TTC549 (cell line): ENCODE data around the gene MAPK1.
"Not testable (repeated sequence)": the region's sequence is repeated elsewhere in the genome, so short reads cannot be mapped to it uniquely, and the experiment has no call there.

Experiments used
- FAIRE-seq: peaks from 2 replicates; lab custom pipeline; 2012; peaks lifted over from hg19 to GRCh38; lab: Jason Lieb, UNC

The MAPK1 gene

DNA sequence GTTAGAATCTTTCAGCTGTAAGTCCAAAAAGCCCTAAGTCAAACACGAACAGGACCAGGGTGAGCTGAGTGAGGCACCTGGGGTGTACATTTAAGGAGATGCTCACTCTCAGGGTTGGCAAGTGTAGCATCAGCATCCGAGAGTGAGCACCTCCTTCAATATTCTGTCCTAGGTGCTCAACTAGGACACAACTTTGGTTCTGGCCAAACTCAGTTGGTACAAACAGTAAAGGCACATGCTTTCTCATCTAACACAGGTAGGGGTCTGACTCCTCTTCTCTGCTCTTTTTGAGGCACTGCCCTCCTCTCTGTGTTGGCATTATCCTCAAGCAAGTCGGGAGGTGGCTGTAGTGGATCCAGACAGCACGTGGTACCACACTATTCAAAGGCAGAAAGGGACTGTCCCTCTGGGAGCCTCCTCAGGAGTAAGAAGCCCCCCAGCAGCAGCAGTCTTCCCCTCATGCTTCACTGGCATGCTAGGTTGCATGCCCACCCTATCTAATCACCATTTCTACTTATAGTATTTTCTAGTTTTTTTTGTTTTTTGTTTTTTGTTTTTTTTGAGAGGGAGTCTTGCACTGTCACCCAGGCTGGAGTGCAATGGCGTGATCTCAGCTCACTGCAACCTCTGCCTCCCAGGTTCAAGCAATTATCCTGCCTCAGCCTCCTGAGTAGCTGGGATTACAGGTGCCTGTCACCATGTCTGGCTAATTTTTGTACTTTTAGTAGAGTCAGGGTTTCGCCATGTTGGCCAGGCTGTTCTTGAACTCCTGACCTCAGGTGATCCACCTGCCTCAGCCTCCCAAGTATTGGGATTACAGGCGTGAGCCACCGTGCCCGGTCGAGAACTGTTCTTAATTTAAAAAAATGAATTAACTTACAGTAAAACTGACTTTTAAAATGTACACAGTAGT is 14.7 kb upstream of the MAPK1 start:
- no peak for FAIRE-seq

GRCh38 chr22:21876486-21877176 is 9.2 kb upstream of the MAPK1 start:
- no peak for FAIRE-seq

DNA sequence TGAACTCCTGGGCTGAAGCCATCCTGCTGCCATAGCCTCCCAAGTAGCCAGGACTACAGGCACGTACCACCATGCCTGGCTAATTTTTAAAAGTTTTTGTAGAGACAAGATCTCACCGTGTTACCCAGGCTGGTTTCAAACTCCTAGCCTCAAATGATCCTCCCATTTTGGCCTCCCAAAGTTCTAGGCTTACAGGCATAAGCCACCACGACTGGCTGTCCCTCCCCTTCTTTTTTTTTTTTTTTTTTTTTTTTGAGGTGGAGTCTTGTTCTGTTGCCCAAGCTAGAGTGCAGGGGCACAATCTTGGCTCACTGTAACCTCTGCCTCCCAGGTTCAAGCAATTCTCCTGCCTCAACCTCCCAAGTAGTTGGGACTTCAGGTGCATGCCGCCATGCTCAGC is 7.5 kb upstream of the MAPK1 start:
- FAIRE-seq, result not testable (repeated sequence)

DNA sequence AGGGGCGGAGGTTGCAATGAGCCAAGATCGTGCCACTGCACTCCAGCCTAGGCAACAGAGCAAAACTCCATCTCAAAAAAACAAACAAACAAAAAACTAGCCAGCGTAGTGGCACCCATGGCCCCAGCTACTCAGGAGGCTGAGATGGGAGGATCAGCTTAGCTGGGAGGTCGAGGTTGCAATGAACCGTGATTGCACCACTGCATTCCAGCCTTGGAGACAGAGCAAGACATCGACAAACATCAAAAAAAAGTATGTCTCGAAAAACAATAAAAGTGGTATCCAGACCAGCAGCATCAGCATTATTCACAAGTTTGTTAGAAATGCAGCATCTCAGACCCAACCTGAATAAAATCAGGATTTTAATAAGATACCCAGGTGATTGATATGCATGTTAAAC is 6.2 kb upstream of the MAPK1 start:
- no peak for FAIRE-seq

DNA sequence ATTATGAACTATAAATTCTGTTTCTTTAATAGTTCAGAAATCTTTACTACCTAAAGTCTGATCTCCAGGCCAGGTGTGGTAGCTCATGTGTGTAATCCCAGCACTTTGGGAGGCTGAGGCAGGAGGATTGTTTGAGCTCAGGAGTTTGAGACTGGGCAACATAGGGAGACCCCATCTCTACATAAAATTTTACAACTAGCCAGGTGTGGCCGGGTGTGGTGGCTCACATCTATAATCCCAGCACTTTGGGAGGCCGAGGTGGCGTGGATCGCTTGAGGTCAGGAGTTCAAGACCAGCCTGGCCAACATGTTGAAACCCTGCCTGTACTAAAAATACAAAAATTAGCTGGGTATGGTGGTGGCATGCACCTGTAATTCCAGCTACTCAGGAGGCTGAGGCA is 5.3 kb upstream of the MAPK1 start:
- FAIRE-seq, result not testable (repeated sequence)

DNA sequence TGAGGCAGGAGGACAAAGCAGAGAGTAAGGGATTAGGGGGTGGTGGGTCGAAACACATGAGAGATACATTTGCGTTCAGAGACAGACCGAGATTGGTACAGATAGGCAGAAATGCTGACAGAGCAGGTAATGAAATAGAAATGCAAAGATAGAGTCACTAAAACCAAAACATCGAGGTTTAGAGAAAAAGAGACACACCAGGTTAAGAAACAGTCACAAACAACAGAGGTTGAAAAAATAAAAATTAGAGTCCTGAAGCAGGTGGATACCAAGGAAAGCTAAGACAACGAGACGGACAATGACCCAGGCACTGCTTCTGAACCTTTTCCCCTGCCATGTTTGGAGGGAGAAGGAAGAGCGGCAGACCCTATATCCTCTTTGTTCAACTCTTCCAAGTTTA is 1.2 kb upstream of the MAPK1 start:
- no peak for FAIRE-seq

- no peak for FAIRE-seq
Measured at GRCh38 chr22:21866833-21867527, 465 bp downstream of the MAPK1 start.

DNA sequence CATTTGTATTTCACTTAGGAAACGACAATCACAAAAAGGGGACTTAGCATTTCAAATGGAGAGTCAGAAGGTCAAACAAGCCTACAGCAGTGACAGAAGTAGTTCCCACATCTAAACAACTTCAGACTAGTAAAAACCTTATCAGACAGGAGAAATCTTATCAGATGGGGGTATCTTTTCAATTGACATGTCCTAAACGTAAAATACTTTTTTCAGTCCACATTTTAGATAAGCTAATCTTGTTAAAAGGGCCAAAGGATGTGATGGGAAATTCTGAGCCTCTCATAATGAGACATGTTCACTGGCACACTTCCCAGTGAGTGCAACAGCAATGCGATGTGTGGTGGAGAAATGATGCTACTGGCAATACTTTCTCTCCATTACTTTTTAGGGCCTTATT is 2.4 kb downstream of the MAPK1 start:
- no peak for FAIRE-seq

DNA sequence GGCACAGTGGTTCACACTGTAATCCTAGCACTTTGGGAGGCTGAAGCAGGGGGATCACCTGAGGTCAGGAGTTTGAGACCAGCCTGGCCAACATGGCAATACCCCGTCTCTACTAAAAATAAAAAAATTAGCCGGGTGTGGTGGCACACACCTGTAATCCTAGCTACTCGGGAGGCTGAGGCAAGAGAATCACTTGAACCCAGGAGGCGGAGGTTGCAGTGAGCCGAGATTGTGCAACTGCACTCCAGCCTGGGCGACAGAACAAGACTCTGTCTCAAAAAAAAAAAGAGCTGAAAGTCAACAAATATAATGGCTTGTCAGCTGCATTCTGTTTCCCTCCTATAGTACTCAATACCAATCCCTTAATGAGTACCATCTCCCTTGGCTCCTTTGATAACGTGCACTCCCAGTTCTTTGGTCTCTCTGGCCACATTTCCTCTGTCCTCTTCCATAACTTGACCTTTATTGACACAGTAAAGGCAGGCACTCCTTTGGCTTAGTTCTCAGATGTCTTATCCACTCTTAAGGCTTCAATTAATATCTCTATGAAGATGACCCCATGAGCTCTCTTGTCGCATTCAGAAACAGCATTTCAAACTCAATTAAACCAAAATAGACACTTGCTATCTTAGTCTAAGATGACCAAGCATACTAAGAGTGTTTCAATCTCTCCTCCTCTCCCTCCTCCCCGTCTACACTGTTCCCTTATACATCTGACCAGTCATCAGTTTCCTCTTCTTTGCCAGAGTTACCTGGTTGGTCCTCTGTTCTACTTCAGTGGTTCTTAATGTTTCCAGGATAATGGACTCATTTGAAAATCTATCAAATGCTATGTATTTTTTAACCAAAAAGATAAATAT is 4.8 kb downstream of the MAPK1 start:
- no peak for FAIRE-seq

DNA sequence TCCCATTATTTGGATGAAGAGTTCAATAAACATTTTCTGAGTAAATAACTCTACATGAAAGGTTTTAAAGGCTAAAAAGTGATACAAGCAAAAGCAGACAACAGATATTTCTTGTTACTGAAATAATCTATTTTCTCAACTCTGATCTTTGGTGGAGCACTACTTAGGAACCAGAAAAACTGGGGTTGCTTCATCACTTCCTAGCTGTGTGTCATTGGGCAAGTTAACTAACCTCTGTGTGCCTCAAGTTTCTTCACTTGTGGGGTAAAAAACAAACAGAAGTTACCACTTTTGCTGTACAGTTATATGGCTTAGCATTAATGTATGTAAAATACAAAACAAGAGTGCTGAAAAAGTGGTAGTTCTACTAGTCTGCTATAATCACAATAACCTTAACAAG is 5.6 kb downstream of the MAPK1 start:
- no peak for FAIRE-seq

- no peak for FAIRE-seq
Measured at GRCh38 chr22:21861264-21861848, 6.1 kb downstream of the MAPK1 start.

- no peak for FAIRE-seq
Measured at GRCh38 chr22:21860491-21861039, 6.9 kb downstream of the MAPK1 start.

GRCh38 chr22:21858025-21858764 is 9.2 kb downstream of the MAPK1 start:
- no peak for FAIRE-seq

- FAIRE-seq, result no peak
Measured at GRCh38 chr22:21857481-21857914, 9.9 kb downstream of the MAPK1 start.

DNA sequence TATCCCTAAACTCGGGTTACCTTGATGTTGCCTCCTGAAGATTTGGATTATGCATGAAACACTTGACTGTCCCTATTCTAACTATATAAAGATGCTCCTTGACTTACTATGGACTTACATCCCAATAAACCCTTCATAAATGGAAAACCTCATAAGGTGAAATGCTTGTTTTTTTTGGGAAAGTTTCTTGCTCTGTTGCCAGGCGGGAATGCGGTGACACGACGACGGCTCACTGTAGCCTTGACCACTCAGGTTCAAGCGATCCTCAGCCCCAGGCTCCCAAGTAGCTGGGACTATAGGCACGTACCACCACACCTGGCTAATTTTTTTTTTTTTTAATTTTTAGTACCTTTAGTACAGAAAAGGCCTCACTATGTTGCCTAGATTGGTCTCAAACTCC is 10.6 kb downstream of the MAPK1 start:
- no peak for FAIRE-seq

- FAIRE-seq, result no peak
Measured at GRCh38 chr22:21856197-21856596, 11.2 kb downstream of the MAPK1 start.

GRCh38 chr22:21855676-21856075 is 11.8 kb downstream of the MAPK1 start:
- no peak for FAIRE-seq

DNA sequence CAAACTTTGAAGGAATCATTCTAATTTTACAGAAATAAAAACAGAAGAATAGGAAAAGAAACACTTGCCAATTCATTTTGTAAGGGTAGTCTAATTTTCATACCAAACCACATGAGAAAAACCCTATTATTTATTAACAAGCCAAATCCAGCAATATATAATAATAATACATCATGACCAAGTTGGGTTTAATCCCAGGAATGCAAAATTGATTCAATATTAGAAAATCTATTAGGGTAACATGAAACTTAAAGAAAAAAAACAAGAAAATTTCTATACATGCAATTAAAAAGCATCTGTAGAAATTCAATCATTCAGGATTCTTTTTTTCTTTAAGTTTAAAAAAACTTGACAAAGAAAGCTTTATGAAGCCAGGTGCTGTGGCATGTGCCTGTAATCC is 16.8 kb downstream of the MAPK1 start:
- FAIRE-seq, result no peak

GRCh38 chr22:21849489-21849888 is 18.0 kb downstream of the MAPK1 start:
- FAIRE-seq, result no peak

DNA sequence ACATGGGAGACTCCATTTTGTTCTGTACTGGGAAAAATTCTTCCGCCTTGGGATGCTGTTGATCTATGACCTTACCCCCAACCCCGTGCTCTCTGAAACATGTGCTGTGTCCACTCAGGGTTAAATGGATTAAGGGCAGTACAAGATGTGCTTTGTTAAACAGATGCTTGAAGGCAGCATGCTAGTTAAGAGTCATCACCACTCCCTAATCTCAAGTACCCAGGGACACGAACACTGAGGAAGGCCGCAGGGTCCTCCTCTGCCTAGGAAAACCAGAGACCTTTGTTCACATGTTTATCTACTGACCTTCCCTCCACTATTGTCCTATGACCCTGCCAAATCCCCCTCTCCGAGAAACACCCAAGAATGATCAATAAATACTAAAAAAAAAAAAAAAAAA is 19.4 kb downstream of the MAPK1 start:
- FAIRE-seq, result not testable (repeated sequence)
